HG03103 (cell line): Measurements from ENCODE around the gene PLCL1.

Experiments
- ATAC-seq: cut with Tn5 transposase; IDR thresholded peaks from one replicate; pipeline ENCODE4 v1.9.1; 2021; ENCODE audit warnings: low read depth; ENCODE audit not compliant: unreplicated experiment

PLCL1 gene

DNA sequence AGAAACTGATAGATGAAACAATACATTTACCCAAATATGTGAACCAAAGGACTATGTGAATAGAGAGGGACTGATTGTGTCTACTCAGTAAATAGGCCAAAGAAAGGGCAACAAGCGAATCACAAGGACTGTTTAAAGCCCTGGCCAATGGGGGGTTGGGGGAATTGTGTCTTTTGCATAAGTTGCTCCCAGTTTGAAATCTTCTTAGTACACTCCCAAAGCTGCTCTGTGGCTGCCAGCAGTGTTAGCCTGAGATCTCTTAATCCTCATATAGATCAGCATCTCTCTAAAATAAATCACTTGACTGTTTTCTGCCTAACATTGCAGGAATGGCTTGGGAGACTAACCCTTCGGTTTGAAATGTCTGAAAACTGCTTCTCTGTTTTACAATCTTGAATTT is 236.4 kb downstream of the PLCL1 start:
- no peak for ATAC-seq

DNA sequence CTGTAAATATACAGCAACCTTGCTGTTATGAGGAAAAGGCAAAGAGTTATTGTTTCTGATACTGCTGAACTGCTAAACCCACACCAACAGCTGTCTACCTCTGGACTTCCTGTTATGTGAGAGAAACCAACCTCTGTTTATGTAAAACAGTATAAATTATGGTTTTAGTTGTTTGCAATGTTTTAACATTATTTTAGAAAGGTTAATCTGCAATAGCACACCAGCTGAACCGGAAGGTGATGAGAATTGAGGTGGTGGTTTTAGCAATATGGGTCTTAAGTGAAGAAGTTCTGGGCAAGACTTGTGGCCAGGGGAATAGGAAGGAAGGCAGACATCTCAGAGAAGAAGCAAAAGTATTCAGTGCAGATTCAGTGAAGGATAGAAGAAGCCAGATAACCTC is 237.8 kb downstream of the PLCL1 start:
- no peak for ATAC-seq

DNA sequence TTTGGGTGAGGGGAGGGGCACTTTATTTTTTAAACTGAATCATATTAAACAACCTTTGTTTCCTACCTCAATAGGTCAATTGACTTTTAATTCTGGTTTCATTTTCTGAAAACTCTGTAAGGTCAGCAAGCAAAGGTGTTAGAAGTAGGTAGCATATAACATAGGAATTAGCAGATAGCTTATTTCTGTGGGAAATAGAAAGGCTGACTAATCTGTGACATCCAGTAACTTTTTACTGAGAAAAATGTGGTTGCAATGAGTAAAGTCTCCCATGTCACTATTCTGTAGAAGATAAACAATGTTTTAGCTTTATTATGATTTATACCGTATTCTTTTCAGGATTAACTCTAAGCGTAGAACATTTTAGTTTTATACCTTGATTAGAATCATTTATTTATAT is 240.4 kb downstream of the PLCL1 start:
- ATAC-seq: no peak

DNA sequence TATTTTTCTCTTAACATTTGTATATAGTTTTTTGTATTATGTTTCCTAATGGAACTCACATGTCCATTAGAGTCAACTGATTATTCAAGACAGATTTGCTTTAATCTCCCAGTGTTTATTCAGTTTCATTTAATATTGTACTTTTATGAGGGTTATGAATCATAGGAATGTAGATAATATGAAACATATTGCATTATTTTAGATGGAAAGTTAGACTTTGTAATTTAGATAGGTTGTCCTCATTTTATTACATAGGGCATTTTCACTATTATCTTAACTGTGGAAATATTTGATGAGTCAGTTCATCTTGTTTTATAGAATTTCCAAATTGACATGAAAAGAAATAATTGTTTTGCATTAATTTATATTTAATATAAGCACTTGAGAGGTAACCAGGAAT is 240.8 kb downstream of the PLCL1 start:
- no peak for ATAC-seq

DNA sequence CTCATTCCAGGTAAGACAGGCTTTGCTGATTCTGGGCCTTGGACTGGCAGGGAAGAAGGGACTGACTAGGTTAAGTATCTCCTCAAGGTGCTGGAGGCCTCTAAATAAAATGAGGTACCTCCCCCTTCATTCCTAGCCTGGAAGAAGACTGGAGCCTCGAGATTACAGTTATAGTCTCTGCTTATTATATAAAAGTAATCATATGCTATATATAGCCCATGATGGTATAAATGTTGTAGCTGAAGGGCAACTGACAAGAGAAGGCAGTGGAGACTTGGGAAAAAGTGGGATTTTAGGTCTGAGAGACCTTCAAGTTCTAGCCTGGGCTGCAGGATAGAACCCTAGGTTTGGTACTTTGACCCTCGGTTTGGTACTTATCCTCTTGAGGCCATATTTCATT is 248.3 kb downstream of the PLCL1 start:
- ATAC-seq: no peak

DNA sequence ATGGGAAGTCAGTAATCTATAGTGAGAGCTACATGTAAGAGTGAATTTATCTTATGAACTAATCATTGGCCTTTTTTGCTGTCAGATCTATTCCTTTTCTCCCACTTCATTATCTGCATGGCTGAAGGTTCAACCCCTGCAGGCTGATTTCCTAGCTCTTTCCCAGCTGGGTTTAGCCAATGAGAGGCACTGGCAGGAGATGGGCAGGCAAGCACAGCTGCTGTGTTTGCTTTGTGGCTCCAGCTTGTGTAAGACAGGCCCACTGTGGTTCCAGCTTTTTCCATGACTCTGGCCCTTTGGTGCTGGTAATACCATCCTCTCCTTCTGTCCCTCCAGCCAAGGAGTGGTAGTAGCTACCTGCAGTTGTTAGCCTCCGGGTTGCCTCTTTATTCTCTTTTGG is 248.8 kb downstream of the PLCL1 start:
- no peak for ATAC-seq

DNA sequence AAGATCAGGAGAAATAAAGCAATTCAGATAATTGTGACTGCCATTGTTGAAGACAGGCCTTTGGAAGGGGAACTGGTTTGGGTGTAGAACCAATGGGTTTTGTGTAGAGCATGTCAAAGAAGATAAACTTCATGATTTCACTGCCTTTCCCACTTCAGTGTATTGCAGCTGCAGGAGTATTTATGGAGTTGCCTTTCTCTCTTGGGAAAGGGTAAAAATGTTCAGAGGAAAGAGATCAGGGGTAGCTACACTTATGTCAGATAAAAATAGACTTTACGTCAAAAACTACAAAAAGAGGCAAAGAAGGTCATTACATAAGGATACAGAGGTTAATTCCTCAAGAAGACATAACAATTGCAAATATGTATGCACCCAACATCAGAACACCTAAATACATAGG is 249.4 kb downstream of the PLCL1 start:
- ATAC-seq: no peak

DNA sequence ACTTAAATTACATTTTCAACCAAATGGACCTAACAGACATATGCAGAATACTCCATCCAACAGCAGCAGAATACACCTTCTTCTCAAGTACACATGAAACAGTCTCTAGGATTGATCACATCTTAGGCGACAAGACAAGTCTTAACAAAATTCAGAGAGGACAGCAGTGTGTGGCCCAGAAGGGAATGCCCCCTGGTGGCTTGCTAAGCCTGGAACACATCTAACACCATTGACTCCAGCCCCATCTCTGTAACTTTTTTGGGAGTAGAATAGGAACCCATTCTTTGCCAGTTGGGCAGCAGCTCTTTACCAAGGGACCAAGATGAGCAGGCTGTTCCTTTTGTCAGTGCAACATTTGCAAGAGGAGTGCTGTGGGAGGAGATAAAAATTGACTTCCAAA is 249.9 kb downstream of the PLCL1 start:
- peak; percentile 67 for ATAC-seq

DNA sequence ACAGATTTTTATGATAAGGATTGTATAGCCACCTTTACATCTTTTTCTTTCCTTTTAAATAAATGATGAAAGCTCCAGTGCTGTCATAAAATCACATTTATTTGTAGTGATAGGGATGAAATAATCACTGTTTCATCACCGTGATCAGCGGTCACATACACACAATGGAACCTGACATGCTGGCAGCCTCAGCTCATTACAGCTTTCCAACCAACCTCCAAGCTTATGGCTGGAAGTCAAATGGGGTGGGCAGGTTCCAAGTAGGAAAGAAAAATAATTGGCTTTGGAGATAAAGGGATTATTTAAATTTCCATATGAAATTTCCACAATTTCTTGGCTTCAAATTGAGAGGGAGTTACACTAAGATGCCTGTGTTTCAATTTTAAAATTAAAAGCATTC is 251.3 kb downstream of the PLCL1 start:
- no peak for ATAC-seq

DNA sequence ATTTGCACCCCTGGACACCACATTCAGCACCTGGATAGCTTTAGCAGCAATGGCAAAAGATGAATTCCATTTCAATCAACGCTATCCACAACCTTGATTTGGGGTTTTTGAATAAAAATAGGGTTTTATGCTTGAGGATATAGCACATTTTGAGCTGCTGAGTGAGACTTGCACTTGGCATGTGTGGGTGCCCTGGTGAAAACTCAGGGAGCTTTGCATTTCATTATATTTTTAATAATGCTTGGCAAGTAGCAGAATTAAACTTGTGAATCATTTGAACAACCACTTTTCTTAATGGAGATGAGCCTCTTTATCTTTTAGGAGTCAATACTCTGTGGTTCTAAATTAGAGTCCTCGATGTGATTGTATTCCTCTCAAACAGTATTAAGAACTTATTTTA is 252.4 kb downstream of the PLCL1 start:
- ATAC-seq: no peak

DNA sequence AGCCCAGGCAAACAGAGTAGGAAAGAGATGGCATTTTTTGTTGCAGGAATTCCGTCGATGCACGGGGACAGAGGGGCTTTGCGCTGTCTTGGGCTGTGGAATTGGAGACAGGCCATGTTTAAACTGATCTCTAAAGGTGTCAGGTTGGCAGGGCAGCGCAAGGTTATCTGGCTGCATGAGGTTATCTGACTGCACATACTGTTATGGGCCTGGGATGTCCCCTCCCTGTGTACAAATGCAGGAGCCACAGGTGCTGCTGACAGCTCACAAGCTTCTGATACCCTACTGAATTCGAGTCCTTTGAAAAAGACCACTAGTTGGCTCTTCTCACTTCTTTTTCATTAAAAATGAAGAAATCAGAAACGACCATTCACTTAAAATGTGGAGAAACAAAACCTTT is 255.4 kb downstream of the PLCL1 start:
- ATAC-seq: no peak

DNA sequence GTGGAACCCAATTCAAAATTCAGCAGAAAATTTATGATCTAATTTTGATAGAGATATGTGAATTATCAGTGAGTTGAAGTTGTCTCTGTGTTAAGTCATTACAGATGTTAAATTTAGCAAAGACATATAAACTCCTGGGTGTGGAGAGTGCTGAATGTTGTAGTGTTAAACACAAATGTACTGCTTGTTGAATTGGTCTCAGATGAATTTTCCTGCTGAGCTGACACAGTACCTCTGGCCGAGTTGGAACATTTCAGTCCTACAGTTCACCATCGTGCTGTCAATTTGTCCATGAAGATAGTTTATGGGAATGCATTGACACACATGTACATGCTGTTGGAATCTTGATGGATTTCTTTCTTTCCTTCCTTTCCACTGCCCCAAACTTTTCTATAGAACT is 255.9 kb downstream of the PLCL1 start:
- no peak for ATAC-seq

DNA sequence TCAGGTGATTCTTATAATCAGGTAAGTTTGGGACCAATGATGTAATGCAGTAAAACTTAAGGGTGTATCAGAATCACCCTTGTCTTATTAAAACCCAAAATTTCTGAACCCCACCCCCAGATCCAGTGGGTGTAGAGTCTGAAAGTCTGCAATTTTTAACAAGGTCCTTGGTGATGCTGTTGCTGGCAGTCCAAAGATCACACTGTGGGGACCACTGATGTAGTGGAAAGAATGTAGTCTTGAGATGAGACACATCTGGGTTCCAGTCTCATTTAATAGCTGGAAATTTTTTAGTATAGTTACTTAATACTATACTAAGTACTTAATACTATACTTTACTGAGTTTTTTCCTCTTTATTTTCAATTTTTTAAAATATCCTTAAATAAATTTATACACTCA is 258.4 kb downstream of the PLCL1 start:
- no peak for ATAC-seq

DNA sequence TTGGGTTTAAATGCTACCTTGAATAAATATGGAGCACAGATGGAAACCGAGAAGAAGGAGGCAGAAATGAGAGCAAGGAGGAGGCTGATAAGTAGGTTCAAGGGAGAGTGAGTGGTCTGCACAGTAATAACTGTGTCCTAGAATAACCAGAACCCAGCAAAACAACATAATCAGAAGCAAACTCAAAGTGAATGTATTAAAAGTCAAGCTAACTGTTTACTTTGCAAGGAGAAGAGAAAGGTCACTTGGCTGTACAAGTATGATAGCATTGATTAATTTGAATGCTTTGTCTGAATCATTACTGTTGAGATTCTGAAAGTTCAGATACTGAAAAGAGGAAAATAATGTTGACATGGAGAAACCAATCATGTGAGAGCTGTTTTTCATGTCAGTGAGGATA is 258.8 kb downstream of the PLCL1 start:
- ATAC-seq: no peak

DNA sequence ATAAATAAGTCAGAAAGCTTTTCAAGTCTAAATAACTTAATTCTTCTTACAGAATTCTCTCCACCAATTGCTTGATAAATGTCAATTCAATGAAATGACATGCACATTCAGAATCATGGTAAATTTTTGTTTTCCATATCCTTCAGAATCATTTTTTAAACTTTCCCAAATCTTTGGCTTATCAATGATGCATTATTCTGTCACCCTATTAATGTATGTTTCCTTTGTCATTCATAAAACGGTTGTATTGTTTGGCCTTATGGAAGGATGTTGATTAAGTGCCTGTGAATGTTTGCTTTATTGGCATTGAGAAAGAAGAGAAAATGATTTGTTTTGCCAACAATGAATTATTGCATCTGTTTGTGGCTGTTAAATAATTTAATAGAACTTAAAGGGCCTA is 260.9 kb downstream of the PLCL1 start:
- no peak for ATAC-seq

DNA sequence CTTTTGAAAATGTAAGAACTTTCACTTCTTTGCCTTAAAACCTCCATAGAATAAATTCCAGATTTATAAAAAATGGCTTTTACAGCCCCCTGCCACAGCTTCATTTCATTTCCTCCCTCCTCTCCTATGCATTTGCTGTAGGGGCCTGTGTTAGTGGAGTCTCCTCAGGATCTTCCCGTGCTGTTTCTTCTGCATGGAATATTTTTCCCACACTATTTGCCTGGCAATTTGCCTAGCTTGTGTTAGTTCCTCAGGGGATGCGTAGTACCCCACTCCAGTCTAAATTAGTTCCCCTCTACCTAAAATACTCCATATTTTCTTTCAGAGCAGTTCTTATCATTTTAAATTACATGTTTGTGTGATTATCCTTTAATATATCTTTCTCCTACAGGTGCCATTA is 262.2 kb downstream of the PLCL1 start:
- ATAC-seq: no peak

DNA sequence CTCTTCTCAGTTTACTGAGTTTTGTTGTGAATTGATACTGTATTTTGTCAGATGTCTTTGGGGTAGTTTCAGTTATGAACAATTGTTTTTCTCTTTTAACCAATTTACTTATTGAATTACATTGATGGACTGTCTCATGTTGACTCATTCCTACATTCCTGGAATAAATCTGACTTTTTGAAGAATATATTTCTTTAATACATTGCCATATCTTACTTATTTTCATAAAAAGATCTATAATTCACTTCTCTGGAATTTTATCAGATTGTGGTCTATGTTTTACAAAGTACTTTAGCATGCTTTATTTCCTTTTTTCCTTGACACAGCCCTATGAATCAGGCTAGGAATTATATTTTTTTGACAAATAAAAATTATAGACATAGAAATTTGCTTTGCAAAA is 268.3 kb downstream of the PLCL1 start:
- no peak for ATAC-seq

DNA sequence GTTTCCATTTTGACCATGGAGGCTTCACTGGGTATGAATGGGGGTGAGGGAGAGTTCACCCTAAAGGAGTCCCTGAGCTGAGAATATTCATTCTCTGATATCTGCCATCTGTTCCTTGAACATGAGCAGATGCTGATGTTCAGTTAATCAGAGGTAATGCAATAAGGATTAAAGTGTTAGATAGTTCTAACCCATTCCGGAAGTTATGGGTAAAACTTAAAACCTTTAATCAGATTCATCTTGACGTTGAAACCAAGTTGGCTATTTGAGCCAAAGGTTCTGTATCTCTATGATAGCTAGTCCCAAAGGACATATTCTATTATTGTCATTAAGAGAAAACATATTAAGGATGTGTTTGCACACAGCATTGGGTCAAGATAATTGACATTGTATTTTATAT is 268.9 kb downstream of the PLCL1 start:
- no peak for ATAC-seq

DNA sequence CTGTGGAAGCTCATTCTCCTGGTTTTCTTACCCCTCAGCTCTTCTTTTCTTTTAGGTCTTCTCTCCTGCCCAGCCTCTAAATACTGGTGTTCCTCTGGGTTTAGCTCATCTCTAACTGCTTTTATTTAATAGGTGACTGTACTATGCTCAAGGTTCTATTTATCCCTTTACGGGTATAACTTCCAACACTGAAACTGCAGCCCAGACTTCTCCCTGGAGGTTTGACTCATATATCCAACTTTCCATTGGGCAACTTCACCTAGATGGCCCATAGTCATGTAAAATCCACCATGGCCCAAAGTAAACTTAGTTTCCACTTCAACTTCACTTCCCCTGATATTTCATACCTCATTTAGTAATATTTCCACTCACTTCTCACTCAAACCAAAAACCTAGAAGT is 273.1 kb downstream of the PLCL1 start:
- no peak for ATAC-seq

DNA sequence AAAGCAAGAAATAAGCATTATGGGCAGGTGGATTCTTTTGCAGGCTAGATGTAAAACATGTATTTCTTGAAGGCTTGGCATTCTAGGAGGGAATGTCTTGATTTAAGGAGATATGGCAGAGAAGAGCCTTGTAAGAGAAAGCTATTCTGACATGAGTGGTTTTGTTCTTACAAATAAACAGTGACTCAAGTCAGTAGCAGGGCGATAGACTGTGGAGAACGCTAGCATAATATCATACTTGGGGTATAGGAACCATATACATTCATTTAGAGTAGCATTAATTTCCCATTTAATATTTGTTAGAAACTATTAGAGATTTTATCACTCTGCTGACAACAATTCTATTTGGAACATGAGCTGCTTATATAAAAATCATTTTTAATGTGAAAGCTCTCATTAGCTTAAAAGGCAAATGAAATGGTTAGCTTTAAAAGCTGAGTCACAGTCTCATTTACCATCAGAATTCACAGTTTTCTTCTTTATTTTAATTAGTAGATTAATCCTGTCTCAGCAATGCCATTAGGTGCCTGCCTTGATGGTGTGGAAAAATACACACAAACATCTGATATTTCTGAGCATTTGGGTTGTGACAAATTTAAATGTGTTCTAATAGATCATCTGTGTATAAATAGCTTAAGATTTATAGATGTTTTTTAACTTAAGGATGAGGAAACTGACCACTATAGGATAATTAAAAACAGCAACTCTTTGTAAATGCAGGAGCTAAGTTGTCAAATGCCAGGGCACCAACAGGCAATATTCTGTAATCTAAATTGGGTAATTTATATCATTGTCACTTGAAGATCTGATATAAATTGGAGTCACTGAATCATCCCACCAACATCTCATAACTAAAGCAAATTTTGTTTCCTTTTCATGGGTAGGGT is 276.7 kb downstream of the PLCL1 start:
- no peak for ATAC-seq

DNA sequence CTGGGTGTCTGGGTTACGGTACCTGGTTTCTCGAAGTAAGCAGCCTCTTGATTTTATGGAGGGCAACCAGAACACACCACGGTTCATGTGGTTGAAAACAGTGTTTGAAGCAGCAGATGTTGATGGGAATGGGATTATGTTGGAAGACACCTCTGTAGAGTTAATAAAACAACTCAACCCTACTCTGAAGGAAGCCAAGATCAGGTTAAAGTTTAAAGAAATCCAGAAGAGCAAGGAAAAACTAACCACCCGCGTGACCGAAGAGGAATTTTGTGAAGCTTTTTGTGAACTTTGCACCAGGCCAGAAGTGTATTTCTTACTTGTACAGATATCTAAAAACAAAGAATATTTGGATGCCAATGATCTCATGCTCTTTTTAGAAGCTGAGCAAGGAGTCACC is 279.8 kb downstream of the PLCL1 start:
- no peak for ATAC-seq

DNA sequence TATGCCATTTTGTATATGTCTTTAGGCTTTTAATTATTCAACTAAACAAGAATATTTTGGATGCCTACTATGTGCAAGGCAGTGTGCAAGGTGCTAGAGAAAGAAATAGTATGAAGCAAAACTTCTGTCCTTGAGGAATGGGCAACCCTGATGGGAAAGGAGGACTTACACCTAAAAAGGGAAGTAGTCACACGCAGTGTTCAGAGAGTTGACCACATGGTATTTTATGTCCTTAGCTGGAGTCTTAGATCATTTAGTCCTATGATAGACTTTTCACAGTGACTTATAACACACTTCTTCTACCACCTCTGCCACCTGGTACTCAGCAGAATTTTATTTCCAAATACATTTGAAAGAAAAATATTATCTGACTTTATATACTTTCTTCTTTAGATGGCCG is 291.6 kb downstream of the PLCL1 start:
- no peak for ATAC-seq

DNA sequence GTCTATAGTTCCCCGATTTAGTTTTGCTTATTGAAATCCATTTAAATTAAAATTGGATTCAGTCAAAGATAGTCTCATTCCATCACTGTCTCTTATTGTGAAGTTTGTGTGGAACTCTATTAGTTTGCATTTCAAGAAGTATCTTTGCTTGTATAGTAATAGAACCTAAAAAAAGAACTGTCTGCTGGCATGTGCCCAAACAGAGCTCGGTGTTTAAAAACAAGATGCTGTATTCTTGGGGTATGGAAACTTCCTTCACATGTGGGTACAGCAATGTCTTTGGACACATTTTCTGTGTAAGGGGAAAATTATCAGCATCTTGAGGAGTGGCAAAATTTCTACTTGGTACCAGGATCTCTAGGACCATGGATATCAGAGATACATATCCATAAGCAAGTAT is 292.6 kb downstream of the PLCL1 start:
- no peak for ATAC-seq
